HepG2 (cell line): Measurements from ENCODE around the gene FIGNL1.

Experiments used
- DMAP1 ChIP-seq: IDR thresholded peaks from 2 replicates; pipeline ENCODE4 v1.6.1; 2016
- ESRRA ChIP-seq: sonication (generic); formaldehyde crosslinking; IDR thresholded peaks from 2 replicates; pipeline ENCODE4 v1.5.1; 2020; ENCODE audit warnings: mild to moderate bottlenecking, low read depth, missing genetic modification reagents
- FOXO1 ChIP-seq: sonication (generic); formaldehyde crosslinking; IDR thresholded peaks from 2 replicates; pipeline ENCODE4 v1.4.0; 2020; ENCODE audit warnings: missing genetic modification reagents
- PREB ChIP-seq: sonication (generic); formaldehyde crosslinking; IDR thresholded peaks from 2 replicates; pipeline ENCODE4 v1.4.0; 2020; ENCODE audit warnings: missing genetic modification reagents
- ZBTB26 ChIP-seq: IDR thresholded peaks from 2 replicates; pipeline ENCODE4 v1.6.1; 2016; ENCODE audit warnings: missing compliant biosample characterization, missing genetic modification reagents, borderline replicate concordance
- ZBTB4 ChIP-seq: sonication (generic); formaldehyde crosslinking; IDR thresholded peaks from 2 replicates; pipeline ENCODE4 v1.4.0; 2020; ENCODE audit warnings: missing genetic modification reagents, mild to moderate bottlenecking, borderline replicate concordance
- ZNF17 ChIP-seq: sonication (generic); formaldehyde crosslinking; IDR thresholded peaks from 2 replicates; pipeline ENCODE4 v1.5.0; 2020; ENCODE audit warnings: mild to moderate bottlenecking, missing genetic modification reagents

- TF ChIP-seq ZBTB4 (CRISPR knock-in tag) (no peak), ESRRA (no peak), ZNF17 (CRISPR knock-in tag) (no peak), FOXO1 (CRISPR knock-in tag) (no peak), PREB (no peak), ZBTB26 (CRISPR knock-in tag) (no peak), DMAP1 (CRISPR knock-in tag) (no peak)
These were observed 41.8 kb upstream of the FIGNL1 start for GRCh38 chr7:50491943-50492342.
